ENCODE data around the gene TBC1D22A. TPM values are rescaled to one million over a fixed set of nuclear protein-coding genes. Genes with fewer than 3 reads are reported as not detected.

Gene TBC1D22A
- total and polyA plus RNA-seq, 10 of the 15 experiments (the other 5 are each of a cell fraction or from before 2014, with no cell fraction given): 0.63 to 44.7 (median 27.4) TPM

GRCh38 chr22:47000888-47001287, 238.4 kb downstream of the TBC1D22A start (continued):
- TF ChIP-seq NFYB (IDR thresholded peaks at IDR 0.05; ENCODE audit: insufficient read depth, low read depth, low read length): no peak
- no peak for TF ChIP-seq CTCF (IDR thresholded peaks at IDR 0.05 in 2 of 3, conservative IDR thresholded peaks at IDR 0.05 in 1 of 3; ENCODE audit: control insufficient read depth in 2 of 3, extremely low read depth in 1 of 3, insufficient read depth in 1 of 3, low read depth in 3 of 3, low read length in 3 of 3)
- no peak for TF ChIP-seq SREBF1 (IDR thresholded peaks at IDR 0.05; ENCODE audit: low read length)
- no peak for TF ChIP-seq CBFB (IDR thresholded peaks at IDR 0.05; ENCODE audit: low read depth)

- Histone ChIP-seq H3K9ac (ENCODE audit: control insufficient read depth, insufficient read depth, low read length) (no peak overlapping the region), H3K27ac (ENCODE audit: control insufficient read depth, insufficient read depth) (peak overlapping the region; percentile 41), H4K20me1 (ENCODE audit: control insufficient read depth, insufficient read depth) (no peaks in the 10 kb centered on the region), H3K36me3 (ENCODE audit: control insufficient read depth in 2 of 2, insufficient read depth in 2 of 2, low read length in 1 of 2) (peaks cover 11 to 15% of the 10 kb centered on the region in 2 experiments), H2AFZ (ENCODE audit: control insufficient read depth, low read depth, low read length) (no peak overlapping the region), H3K79me2 (ENCODE audit: control insufficient read depth, insufficient read depth, low read length) (no peaks in the 10 kb centered on the region; the same call in 1 of the 2 replicates), H3K4me3 (no peak overlapping the region), H3K4me1 (ENCODE audit: control insufficient read depth, insufficient read depth, low read length) (peaks cover 9% of the 10 kb centered on the region), H3K9me3 (replicated peaks; ENCODE audit: control insufficient read depth, insufficient read depth, low read length) (no peaks in the 10 kb centered on the region), H3K27me3 (replicated peaks in 1 of 2; ENCODE audit: control insufficient read depth in 2 of 2, insufficient read depth in 2 of 2, low read length in 1 of 2) (no peaks in the 10 kb centered on the region), H3K4me2 (ENCODE audit: control insufficient read depth, insufficient read depth) (peak overlapping the region; percentile 58; the same call in 1 of the 2 replicates)
- ChIA-PET RAD21 (ENCODE audit: unreplicated experiment) (interaction anchor here (0.7 kb wide), 2 partner anchors 676 to 862 kb away, joined by 3 read pairs; no protein-coding TSS in a partner anchor), SMC1A (ENCODE audit: uncharacterized antibody, unreplicated experiment) (interaction anchor here (0.6 to 1.2 kb wide), 3 partner anchors 34 to 387 kb away, joined by 3 read pairs; no protein-coding TSS in a partner anchor), CTCF (interaction anchor here (0.9 kb wide), 1 partner anchor 11 kb away, joined by 3 read pairs; no protein-coding TSS in a partner anchor), POLR2A (interaction anchor here (0.7 kb wide), 1 partner anchor 922 kb away, joined by 3 read pairs; no protein-coding TSS in a partner anchor)
- BruUV-seq (replicated peaks): no TSS peak
- intact Hi-C loops (cut with micrococcal nuclease; ENCODE audit: unreplicated experiment) (loop anchor here (5.0 kb wide), 1 partner anchor 34 kb away; no protein-coding TSS in a partner anchor), in situ Hi-C loops (cut with MboI) (no loop called here)
- ATAC-seq: peak; percentile 91
- no peak for FAIRE-seq
- 0% methylated on average over 2 of the region's 9 CpGs for WGBS (ENCODE audit: insufficient coverage, insufficient replicate concordance, low lambda C conversion rate, missing lambda C conversion rate)
- peak; percentile 59 for DNase-seq (ENCODE audit: low read depth, low spot score)
- peak; percentile 20 for TF ChIP-seq MEF2B (IDR thresholded peaks at IDR 0.05; ENCODE audit: partially characterized antibody, poor library complexity, severe bottlenecking)
- no peak for TF ChIP-seq NFYA (IDR thresholded peaks at IDR 0.05; ENCODE audit: borderline replicate concordance, low read depth, low read length)
- TF ChIP-seq FOXM1 (IDR thresholded peaks at IDR 0.05; ENCODE audit: low read depth, low read length): peak; percentile 33; the same call in 1 of the 2 replicates
- peak; percentile 26; the same call in 1 of the 2 replicates for TF ChIP-seq MLLT1 (IDR thresholded peaks at IDR 0.05)
- TF ChIP-seq EP300 (IDR thresholded peaks at IDR 0.05; ENCODE audit: borderline replicate concordance in 1 of 2, control insufficient read depth in 1 of 2, low read depth in 2 of 2, low read length in 2 of 2): peak in 1 of 2 experiments; percentile 26; a peak in 1 of 4 replicates
- TF ChIP-seq RUNX3 (IDR thresholded peaks at IDR 0.05; ENCODE audit: low read length): peak; percentile 84
- no peak for TF ChIP-seq CBX3 (IDR thresholded peaks at IDR 0.05; ENCODE audit: borderline replicate concordance, low read depth)
- peak; percentile 28; the same call in 1 of the 2 replicates for TF ChIP-seq MTA2 (IDR thresholded peaks at IDR 0.05; ENCODE audit: low read depth)
- TF ChIP-seq HDAC2 (IDR thresholded peaks at IDR 0.05): no peak
- peak; percentile 32; the same call in 1 of the 2 replicates for TF ChIP-seq NBN (IDR thresholded peaks at IDR 0.05)
- TF ChIP-seq BCLAF1 (IDR thresholded peaks at IDR 0.05): no peak
These were observed 238.8 kb downstream of the TBC1D22A start for GRCh38 chr22:47001288-47001687.

Measured in GM12878 (cell line).